GM06990 (cell line): ENCODE measurements around the gene SCLY.

Experiments used
- DNase-seq: peaks from one replicate; pipeline ENCODE4 v3.0.0-alpha.2; 2011; ENCODE audit not compliant: insufficient read length; ENCODE audit errors: extremely low read depth
- H3K27me3 ChIP-seq: replicated peaks from 2 replicates; pipeline ENCODE4 v1.6.0; 2011; ENCODE audit warnings: low read length; ENCODE audit not compliant: control insufficient read depth, insufficient read depth
- H3K36me3 ChIP-seq: 2 replicates; pipeline ENCODE4 v1.5.1; 2011; ENCODE audit warnings: low read length; ENCODE audit not compliant: control insufficient read depth, insufficient read depth
- H3K4me3 ChIP-seq: replicated peaks from 2 replicates; pipeline ENCODE4 v1.5.1; 2011; ENCODE audit warnings: low read depth, mild to moderate bottlenecking, control low read depth, low read length
- TF ChIP-seq, protein P1 (sequence below): IDR thresholded peaks from 2 replicates; pipeline ENCODE4 v1.5.1; 2011; ENCODE audit warnings: low read length, control low read depth, mild to moderate bottlenecking, inconsistent platforms; ENCODE audit not compliant: insufficient read depth, poor library complexity, severe bottlenecking

Gene SCLY

DNA sequence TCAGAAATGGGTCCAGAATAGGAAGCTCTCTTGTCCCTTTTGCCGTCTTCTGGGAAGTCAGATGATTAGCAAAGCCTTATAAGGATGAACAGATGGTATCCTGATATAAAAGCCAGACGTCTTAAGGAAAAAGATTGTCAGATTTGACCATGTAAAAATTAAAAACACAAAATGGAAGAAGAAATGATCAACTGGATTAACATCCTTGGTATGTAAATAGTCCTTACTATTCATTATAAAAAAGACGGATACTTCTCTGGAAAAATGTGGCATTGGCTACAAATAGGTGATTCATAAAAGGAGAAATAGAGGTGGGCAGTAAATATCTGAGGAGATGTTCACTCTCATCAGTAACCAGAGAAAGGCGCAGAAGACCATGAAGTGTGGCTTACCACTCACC lies 33.7 kb upstream of the SCLY start:
- Histone ChIP-seq H3K36me3 (peaks cover 12% of the 10 kb centered on the region), H3K4me3 (no peak overlapping the region), H3K27me3 (no peaks in the 10 kb centered on the region)
- TF ChIP-seq, protein P1, sequence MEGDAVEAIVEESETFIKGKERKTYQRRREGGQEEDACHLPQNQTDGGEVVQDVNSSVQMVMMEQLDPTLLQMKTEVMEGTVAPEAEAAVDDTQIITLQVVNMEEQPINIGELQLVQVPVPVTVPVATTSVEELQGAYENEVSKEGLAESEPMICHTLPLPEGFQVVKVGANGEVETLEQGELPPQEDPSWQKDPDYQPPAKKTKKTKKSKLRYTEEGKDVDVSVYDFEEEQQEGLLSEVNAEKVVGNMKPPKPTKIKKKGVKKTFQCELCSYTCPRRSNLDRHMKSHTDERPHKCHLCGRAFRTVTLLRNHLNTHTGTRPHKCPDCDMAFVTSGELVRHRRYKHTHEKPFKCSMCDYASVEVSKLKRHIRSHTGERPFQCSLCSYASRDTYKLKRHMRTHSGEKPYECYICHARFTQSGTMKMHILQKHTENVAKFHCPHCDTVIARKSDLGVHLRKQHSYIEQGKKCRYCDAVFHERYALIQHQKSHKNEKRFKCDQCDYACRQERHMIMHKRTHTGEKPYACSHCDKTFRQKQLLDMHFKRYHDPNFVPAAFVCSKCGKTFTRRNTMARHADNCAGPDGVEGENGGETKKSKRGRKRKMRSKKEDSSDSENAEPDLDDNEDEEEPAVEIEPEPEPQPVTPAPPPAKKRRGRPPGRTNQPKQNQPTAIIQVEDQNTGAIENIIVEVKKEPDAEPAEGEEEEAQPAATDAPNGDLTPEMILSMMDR: no peak
- DNase-seq: no peak

DNA sequence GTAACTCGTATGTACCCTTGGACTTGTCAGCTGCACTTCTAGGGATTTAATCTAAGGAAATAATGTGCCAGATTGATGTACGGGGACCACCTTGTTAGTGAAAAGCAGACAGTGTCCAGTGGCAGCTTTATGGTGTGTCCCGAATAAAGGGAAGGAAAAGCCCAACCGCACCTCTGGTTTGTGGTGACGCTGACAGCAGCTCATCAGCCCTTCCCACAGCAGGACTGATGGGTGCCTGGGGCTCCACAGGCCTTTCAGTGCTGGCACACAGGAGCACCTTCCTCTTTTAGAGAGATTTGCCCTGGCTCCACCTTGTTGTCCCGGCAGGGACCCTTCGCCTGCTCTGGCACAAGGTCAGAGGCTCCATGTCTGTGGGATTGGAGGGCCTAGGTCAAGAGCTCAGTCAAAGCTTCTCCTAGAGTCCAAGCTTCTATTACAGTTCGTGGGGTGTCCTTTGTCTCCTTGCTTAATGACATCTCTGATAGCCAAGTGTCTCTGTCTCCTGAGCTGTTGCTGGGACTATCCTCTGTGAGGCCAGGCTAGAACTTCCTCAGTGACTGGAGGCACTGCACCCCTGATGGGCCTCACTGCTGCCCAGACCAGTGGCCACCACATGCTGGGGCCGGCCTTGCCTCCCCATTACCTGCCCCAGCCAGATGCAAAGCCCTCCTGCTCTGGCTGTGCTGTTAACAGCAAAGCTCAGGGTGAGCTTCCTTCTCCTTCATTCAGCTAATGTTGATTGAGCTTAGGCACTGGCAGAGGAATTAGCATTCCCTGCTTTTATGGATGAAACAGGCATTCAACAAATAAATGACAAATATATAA lies 33.0 kb upstream of the SCLY start:
- H3K36me3 ChIP-seq: peaks cover 12% of the 10 kb centered on the region
- TF ChIP-seq, protein P1: no peak
- no peak for DNase-seq
- no peak overlapping the region for H3K4me3 ChIP-seq
- no peaks in the 10 kb centered on the region for H3K27me3 ChIP-seq

DNA sequence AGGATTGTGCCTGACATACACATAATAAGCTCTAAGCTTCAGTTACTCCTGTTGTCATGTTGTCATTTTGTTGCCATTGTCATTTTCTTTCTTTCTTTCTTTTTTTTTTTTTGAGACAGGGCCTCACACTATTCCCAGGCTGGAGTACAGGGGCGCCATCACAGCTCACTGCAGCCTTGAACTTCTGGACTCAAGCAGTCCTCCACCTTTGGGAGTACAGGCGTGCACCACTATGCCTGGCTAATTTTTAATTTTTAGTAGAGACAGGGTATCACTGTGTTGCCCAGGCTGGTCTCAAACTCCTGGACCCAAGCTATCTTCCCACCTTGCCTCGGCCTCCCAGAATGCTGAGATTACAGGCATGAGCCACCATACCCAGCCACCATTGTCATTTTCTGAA lies 30.9 kb upstream of the SCLY start:
- no peak for DNase-seq
- no peak overlapping the region for H3K4me3 ChIP-seq
- no peaks in the 10 kb centered on the region for H3K27me3 ChIP-seq
- TF ChIP-seq, protein P1: no peak
- H3K36me3 ChIP-seq: peaks cover 12% of the 10 kb centered on the region

DNA sequence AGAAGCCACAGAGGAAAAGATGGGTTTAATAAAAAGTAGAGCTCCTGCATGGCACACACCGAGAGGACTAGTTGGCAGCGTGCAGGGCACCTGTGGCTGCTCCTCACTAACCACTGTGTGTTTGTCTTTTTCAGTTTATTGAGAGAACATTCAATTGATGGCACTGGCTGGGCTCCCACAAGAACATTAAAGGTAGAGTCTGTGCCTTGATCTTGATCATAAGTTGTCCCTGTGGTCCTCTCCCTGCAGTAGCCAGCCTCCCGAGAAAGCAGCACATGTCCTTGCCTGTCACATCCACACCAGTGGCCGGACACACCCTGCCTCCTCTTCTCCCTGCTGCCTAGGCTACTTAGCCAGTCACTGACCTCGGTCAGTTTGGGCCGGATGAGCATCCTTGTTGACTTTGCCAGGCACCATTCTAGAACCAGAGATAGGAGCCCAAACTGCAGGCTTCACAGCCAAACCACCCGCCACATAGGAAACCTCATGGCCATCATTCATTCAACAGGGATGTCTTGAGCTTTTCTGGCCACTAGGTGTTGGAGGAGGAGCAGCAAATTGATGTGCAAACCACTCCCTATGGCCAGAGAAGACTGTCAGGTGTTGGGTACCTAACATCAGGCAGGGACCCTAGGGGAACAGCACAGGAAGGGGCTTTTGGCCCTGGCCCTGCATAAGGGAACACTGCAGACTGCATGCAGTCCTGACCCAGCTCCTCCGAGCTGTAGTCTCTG lies 30.2 kb upstream of the SCLY start:
- no peak overlapping the region for H3K4me3 ChIP-seq
- H3K27me3 ChIP-seq: no peaks in the 10 kb centered on the region
- TF ChIP-seq, protein P1: no peak
- DNase-seq: no peak
- peaks cover 13% of the 10 kb centered on the region for H3K36me3 ChIP-seq

DNA sequence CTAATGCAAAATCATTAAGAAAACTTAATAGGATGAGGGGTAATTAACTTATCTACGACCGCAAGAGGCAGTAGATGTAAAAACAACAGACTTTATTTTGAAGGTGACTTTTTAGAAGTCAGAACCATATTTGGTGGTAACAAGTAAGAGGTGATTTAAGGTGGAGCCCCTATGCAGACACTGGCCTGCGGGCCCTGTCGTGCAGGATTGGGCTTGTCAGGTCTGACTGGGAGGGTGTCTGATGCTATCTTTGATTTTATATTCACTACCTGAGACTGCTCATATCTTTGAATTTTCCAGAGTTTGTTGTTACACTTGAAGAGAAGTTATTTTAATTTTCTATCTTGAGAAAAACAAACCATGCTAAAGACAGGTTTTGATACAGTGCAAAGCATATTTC lies 29.1 kb upstream of the SCLY start:
- no peaks in the 10 kb centered on the region for H3K27me3 ChIP-seq
- DNase-seq: no peak
- TF ChIP-seq, protein P1: no peak
- H3K4me3 ChIP-seq: no peak overlapping the region
- H3K36me3 ChIP-seq: peaks cover 13% of the 10 kb centered on the region
